Kidney (tissue), 14 donors: ENCODE results near the gene DEFB128. TPM values are rescaled to one million over a fixed set of nuclear protein-coding genes. Genes with fewer than 3 reads are reported as not detected.
A peak's percentile ranks its signal among the peaks of the same experiment; 100 is the strongest.
"Not testable (repeated sequence)": the region's sequence is repeated elsewhere in the genome, so short reads cannot be mapped to it uniquely, and the experiment has no call there.

ENCODE experiments used
- DNase-seq, 5 donors: peaks; one replicate each; pipeline ENCODE4 v3.0.0-alpha.2; 2013 to 2020
- FAIRE-seq: peaks from 2 replicates; lab custom pipeline; 2012; peaks lifted over from hg19 to GRCh38; lab: Jason Lieb, UNC
- H3K27ac ChIP-seq, 2 donors: one replicate each; pipeline ENCODE4 v1.7.0; 2013; ENCODE audit warnings: low read depth in 2 of 2, low read length in 2 of 2, inconsistent platforms in 1 of 2
- H3K27me3 ChIP-seq: one replicate; pipeline ENCODE4 v1.7.1; 2013; ENCODE audit warnings: low read length, inconsistent platforms; ENCODE audit not compliant: control insufficient read depth, insufficient read depth
- H3K36me3 ChIP-seq, 3 donors: one replicate each; pipeline versions ENCODE4 v1.7.0 to v1.7.1; 2013; ENCODE audit warnings: low read length in 3 of 3, control low read depth in 1 of 3, inconsistent platforms in 1 of 3; ENCODE audit not compliant: insufficient read depth in 3 of 3, control insufficient read depth in 2 of 3
- H3K4me1 ChIP-seq, 3 donors: one replicate each; pipeline versions ENCODE4 v1.7.0 to v1.7.1; 2013; ENCODE audit warnings: low read length in 3 of 3, inconsistent platforms in 1 of 3, low read depth in 1 of 3; ENCODE audit not compliant: control insufficient read depth in 2 of 3, insufficient read depth in 2 of 3
- H3K4me3 ChIP-seq, 3 donors: one replicate each; pipeline versions ENCODE4 v1.7.0 to v1.8.1; 2013; ENCODE audit warnings: low read length in 3 of 3, control low read depth in 1 of 3, inconsistent platforms in 1 of 3
- H3K9ac ChIP-seq, 3 donors: one replicate each; pipeline versions ENCODE4 v1.7.0 to v1.7.1; 2013; ENCODE audit warnings: low read length in 3 of 3, control low read depth in 1 of 3, inconsistent platforms in 1 of 3
- H3K9me3 ChIP-seq, 3 donors: one replicate each; pipeline versions ENCODE4 v1.7.0 to v1.7.1; 2013; ENCODE audit warnings: low read length in 3 of 3, control low read depth in 1 of 3, inconsistent platforms in 1 of 3; ENCODE audit not compliant: control insufficient read depth in 2 of 3, insufficient read depth in 1 of 3
- intact Hi-C: fragments of 100-400 bp; cut with DNase I; formaldehyde crosslinking; loops from one replicate; pipeline ENCODE4 v1.11.1; 2022
- polyA plus RNA-seq: library from polyadenylated mRNA; stranded (reverse); fragments of 350-450 nt; fragmentation: Illumina TruSeq; extraction: RNeasy Lipid Tissue Mini Kit (QIAGEN cat#74804); gene quantifications from one replicate; pipeline ENCODE4 v1.2.3, GENCODE V29; 2014; ENCODE audit warnings: low read depth, low replicate concordance; ENCODE audit not compliant: insufficient read depth
- total RNA-seq: library from RNA; stranded (reverse); fragmentation: NEBNext Ultra II Directional; extraction: Animal tissue kit (Norgen Biotek cat#: 25700); gene quantifications from one replicate; pipeline ENCODE4 v1.2.1, GENCODE V29; 2021
- TF ChIP-seq, protein P1 (sequence below): IDR thresholded peaks from 3 replicates; pipeline ENCODE4 v1.5.1; 2012; ENCODE audit warnings: mild to moderate bottlenecking, moderate library complexity, borderline replicate concordance; ENCODE audit not compliant: insufficient read depth; ENCODE audit errors: extremely low read depth
- donor health status: control.
- donor health status: control.
- donor health status: control.
- donor health status: control.
- donor health status: control.
- donor health status: DM: yes; HTN: yes; CAD: no.
- donor health status: Normal renal cell carcinoma (clear cell type).

Gene DEFB128
- total and polyA plus RNA-seq, 2 donors from 2014 or later: not detected

DNA sequence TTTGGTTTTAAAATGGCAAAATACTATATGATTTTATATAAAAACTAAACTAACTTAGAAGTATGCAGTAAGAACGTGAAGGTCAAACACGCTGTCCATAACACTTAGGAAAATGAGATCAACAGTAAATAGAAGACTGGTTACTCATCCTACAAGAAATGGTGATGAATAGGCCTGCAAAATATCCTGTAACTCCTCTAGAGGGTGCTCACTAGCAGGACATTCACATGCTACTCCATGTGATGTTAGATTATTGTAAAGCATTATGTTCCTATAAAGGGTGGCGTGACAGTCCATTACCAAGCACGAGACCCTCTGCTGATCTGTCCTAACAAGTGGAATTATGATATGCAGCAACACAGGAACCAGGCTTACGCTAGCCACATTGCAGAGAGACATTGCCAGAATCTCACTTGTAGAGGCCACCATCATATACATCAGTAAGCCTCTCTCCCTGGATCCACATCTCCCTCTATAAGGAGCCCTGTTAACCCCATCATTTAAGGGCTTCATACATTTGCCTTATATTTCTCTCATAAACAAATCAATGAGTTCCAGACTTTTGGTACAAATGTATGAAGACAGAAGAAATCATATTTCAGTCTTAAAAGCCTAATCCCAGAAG lies 19.5 kb upstream of the DEFB128 start:
- Histone ChIP-seq H3K27ac (no peak overlapping the region), H3K4me1 (no peaks in the 10 kb centered on the region), H3K36me3 (no peaks in the 10 kb centered on the region), H3K4me3 (no peak overlapping the region), H3K27me3 (no peaks in the 10 kb centered on the region), H3K9me3 (no peaks in the 10 kb centered on the region), H3K9ac (no peak overlapping the region)
- intact Hi-C loops: no loop called here
- FAIRE-seq (no peak), DNase-seq (peak in 3 of 5 donors; percentile 9 to 66 (median 29))
- TF ChIP-seq, protein P1, sequence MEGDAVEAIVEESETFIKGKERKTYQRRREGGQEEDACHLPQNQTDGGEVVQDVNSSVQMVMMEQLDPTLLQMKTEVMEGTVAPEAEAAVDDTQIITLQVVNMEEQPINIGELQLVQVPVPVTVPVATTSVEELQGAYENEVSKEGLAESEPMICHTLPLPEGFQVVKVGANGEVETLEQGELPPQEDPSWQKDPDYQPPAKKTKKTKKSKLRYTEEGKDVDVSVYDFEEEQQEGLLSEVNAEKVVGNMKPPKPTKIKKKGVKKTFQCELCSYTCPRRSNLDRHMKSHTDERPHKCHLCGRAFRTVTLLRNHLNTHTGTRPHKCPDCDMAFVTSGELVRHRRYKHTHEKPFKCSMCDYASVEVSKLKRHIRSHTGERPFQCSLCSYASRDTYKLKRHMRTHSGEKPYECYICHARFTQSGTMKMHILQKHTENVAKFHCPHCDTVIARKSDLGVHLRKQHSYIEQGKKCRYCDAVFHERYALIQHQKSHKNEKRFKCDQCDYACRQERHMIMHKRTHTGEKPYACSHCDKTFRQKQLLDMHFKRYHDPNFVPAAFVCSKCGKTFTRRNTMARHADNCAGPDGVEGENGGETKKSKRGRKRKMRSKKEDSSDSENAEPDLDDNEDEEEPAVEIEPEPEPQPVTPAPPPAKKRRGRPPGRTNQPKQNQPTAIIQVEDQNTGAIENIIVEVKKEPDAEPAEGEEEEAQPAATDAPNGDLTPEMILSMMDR: peak; percentile 25

DNA sequence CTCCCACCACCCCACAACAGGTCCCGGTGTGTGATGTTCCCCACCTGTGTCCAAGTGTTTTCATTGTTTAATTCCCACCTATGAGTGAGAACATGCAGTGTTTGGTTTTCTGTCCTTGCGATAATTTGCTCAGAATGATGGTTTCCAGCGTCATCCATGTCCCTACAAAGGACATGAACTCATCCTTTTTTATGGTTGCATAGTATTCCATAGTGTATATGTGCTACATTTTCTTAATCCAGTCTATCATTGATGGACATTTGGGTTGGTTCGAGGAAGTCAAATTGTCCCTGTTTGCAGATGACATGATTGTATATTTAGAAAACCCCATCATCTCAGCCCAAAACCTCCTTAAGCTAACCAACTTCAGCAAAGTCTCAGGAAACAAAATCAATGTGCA lies 14.1 kb upstream of the DEFB128 start:
- H3K9ac ChIP-seq, H3K27ac ChIP-seq, H3K4me3 ChIP-seq, H3K36me3 ChIP-seq, DNase-seq, H3K27me3 ChIP-seq, intact Hi-C loops, H3K9me3 ChIP-seq, FAIRE-seq, H3K4me1 ChIP-seq: not testable (repeated sequence)

DNA sequence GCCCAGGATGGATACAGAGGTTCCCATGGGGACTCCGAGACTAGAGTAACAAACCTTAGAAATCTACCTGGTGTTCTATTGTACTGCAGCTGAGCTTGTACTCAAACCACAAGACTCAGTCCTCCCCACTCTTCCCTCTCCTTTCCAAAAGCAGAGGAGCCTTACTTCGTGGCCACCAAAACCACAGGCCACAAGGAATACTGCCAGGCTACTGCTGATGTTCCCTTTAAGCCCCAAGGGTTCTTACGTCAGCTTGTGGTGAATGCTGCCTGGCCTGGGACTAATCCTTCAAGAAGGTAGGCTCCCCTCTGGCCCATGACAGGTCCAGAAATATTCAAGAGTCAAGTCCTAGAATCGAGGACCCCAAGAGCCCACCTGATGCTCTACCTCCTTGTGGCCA lies 10.5 kb upstream of the DEFB128 start:
- H3K27ac ChIP-seq: no peak overlapping the region
- no peak overlapping the region for H3K4me3 ChIP-seq
- H3K9ac ChIP-seq: no peak overlapping the region
- intact Hi-C loops: no loop called here
- FAIRE-seq: no peak
- no peaks in the 10 kb centered on the region for H3K27me3 ChIP-seq
- H3K4me1 ChIP-seq: no peaks in the 10 kb centered on the region
- H3K9me3 ChIP-seq: no peaks in the 10 kb centered on the region
- TF ChIP-seq, protein P1: no peak
- no peaks in the 10 kb centered on the region for H3K36me3 ChIP-seq
- no peak for DNase-seq

DNA sequence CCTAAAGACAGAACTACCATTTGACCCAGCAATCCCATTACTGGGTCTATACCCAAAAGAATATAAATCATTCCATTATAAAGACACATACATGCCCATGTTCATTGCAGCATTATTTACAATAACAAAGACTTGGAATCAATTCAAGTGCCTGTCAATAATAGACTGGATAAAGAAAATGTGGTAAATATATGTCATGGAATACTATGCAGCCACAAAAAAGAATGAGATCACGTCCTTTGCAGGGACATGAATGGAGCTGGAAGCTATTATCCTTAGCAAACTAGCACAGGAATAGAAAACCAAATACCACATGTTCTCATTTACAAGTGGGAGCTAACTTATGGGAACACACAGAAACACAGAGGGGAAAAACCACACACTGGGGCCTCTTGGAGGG lies 8.7 kb upstream of the DEFB128 start:
- H3K27me3 ChIP-seq: no peaks in the 10 kb centered on the region
- FAIRE-seq (no peak), DNase-seq (no peak)
- H3K9me3 ChIP-seq: no peaks in the 10 kb centered on the region
- H3K4me1 ChIP-seq: no peaks in the 10 kb centered on the region
- intact Hi-C loops: no loop called here
- H3K27ac ChIP-seq: no peak overlapping the region
- H3K4me3 ChIP-seq: no peak overlapping the region
- TF ChIP-seq, protein P1: no peak
- H3K36me3 ChIP-seq: no peaks in the 10 kb centered on the region
- H3K9ac ChIP-seq: no peak overlapping the region
